Muscle layer of duodenum (tissue), 2 donors: Measurements from ENCODE around the gene PXMP4.

Experiments
- H3K27ac ChIP-seq: one replicate; pipeline ENCODE4 v1.7.0; 2013; ENCODE audit warnings: mild to moderate bottlenecking, low read length
- H3K27me3 ChIP-seq: one replicate; pipeline ENCODE4 v1.7.0; 2013; ENCODE audit warnings: low read depth, mild to moderate bottlenecking, control low read depth, low read length
- H3K36me3 ChIP-seq, 2 donors: one replicate each; pipeline ENCODE4 v1.7.0; 2013; ENCODE audit warnings: low read length in 2 of 2, control low read depth in 1 of 2, mild to moderate bottlenecking in 1 of 2; ENCODE audit not compliant: insufficient read depth in 2 of 2, control insufficient read depth in 1 of 2
- H3K4me1 ChIP-seq, 2 donors: one replicate each; pipeline ENCODE4 v1.7.0; 2013; ENCODE audit warnings: low read length in 2 of 2, mild to moderate bottlenecking in 2 of 2, control low read depth in 1 of 2, moderate library complexity in 1 of 2; ENCODE audit not compliant: insufficient read depth in 2 of 2, control insufficient read depth in 1 of 2
- H3K4me3 ChIP-seq, 2 donors: one replicate each; pipeline ENCODE4 v1.7.0; 2013; ENCODE audit warnings: low read length in 2 of 2, low read depth in 1 of 2, mild to moderate bottlenecking in 1 of 2
- H3K9me3 ChIP-seq, 2 donors: one replicate each; pipeline ENCODE4 v1.7.0; 2013; ENCODE audit warnings: low read length in 2 of 2, control low read depth in 1 of 2, mild to moderate bottlenecking in 1 of 2; ENCODE audit not compliant: control insufficient read depth in 1 of 2
- donor health status: healthy.

PXMP4 gene

DNA sequence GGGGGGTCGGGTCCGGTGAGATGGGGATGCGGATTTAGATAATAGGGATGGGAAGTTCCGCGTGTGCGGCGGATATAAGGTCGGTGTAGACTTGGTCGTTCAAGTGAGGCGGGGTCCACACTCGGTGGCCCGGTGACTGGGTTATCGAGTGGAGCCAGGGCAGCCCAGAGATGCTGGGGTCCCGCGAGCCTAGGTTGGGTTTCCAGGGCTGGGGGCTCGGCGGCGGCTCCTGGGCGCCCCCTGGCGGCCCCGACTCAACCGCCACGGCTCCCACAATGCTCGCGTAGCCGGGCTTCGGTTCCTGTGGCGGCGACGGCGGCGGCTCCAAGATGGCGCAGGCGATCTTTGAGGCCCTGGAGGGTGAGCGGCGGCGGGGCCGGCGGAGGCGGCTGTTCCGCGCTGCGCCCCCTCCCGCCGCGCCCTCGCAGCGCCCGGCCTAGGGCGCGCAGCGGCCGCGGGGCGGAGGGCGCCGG is 11.6 kb upstream of the PXMP4 start, which contains the start of gene ZNF341:
Gene ZNF341, plus strand, starts transcription at position 304 of the 473 bp plus-strand sequence. Its CDS starts 26 bp downstream, at position 330.
- H3K27ac ChIP-seq: peak within 1 kb of the TSS; percentile 79
- peaks cover 8 to 18% of the 10 kb centered on the region in 2 donors for H3K4me1 ChIP-seq
- peaks cover 0 to 5% of the 10 kb centered on the region in 2 donors for H3K36me3 ChIP-seq
- peak within 1 kb of the TSS; percentile 66 to 74 for H3K4me3 ChIP-seq
- H3K27me3 ChIP-seq: no peaks in the 10 kb centered on the region
- H3K9me3 ChIP-seq: peaks cover 0 to 11% of the 10 kb centered on the region in 2 donors

DNA sequence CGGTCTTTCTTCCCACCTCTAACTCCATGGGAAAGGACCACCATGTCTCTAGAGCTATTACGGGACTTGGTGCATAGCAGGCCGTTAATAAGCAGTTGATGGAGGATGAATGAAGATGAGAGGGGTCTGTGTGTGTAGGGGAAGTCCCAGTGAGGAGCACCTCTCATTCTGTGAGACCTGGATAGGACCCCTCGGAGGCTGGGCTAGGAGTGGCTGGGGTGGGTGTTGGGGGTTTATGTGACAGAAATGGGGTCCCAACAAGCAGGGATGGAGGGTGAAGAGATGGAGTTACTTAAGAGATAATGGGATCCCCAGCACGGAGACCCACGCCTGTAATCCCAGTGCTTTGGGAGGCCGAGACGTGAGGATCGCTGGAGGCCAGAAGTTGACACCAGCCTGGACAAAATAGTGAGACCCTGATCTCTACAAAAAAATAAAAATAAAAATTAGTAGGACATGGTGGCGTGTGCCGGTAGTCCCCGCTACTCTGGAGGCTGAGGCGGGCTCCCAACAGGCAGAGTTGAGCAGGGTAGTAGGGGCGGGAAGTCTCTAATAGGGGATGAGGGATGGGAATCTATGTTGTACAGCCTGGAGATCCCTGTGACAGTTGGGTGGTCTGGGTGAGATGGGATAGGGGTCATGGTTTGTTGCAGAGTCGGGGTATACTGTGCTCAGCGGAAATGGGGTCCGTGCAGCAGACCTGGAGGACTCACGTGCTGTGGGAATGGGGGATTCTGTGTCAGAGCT is 11.0 kb upstream of the PXMP4 start:
- Histone ChIP-seq H3K4me1 (peaks cover 8 to 18% of the 10 kb centered on the region in 2 donors), H3K36me3 (no peaks in the 10 kb centered on the region), H3K4me3 (peak overlapping the region; percentile 48 to 64), H3K27me3 (no peaks in the 10 kb centered on the region), H3K9me3 (peaks cover 0 to 6% of the 10 kb centered on the region in 2 donors), H3K27ac (peak overlapping the region; percentile 79)

- no peak overlapping the region for H3K27ac ChIP-seq
- H3K27me3 ChIP-seq: no peaks in the 10 kb centered on the region
- peaks cover 7 to 17% of the 10 kb centered on the region in 2 donors for H3K4me1 ChIP-seq
- no peaks in the 10 kb centered on the region for H3K9me3 ChIP-seq
- no peak overlapping the region for H3K4me3 ChIP-seq
- H3K36me3 ChIP-seq: no peaks in the 10 kb centered on the region
Measured at GRCh38 chr20:33729101-33729500, 9.0 kb upstream of the PXMP4 start.

DNA sequence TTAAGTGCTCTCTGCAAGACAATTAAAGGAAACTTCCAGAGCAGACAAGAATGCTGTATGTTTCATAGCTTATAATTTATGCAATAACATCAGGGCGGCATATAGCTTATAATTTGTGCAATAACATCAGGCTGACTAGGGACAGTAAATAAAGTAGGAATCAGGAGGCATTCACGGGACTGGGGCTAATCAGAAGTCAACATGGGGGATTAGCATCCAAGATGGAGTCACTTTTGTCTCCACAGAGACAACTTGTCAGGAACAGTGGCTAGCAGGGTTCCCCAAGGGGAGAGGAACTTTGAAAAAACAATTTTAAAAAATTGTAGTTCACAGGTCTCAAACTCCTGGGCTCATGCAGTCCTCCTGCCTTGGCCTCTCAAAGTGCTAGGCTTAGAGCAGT is 8.4 kb upstream of the PXMP4 start:
- Histone ChIP-seq H3K27ac (no peak overlapping the region), H3K9me3 (no peaks in the 10 kb centered on the region), H3K27me3 (no peaks in the 10 kb centered on the region), H3K36me3 (no peaks in the 10 kb centered on the region), H3K4me3 (no peak overlapping the region), H3K4me1 (peaks cover under 1 to 11% of the 10 kb centered on the region in 2 donors)

DNA sequence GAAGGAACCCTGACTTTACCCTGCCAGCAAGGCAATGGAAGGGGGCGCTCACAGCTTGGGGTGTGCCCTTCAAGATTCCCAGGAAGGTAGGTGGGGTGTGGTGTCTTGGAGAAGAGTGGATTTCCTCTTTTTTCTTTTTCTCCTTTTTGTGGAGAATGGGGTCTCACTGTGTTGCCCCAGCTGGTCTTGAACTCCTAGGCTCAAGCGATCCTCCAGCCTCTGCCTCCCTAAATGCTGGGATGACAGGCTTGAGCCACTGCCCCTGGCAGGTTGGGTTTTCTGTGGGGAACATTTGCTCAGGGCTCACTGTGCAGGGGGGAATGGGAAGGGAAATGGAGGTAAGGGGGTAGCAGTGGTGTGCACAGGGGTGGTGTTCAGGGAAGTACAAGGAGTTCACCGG is 7.7 kb upstream of the PXMP4 start:
- Histone ChIP-seq H3K36me3 (no peaks in the 10 kb centered on the region), H3K4me1 (peaks cover 0 to 5% of the 10 kb centered on the region in 2 donors), H3K9me3 (no peaks in the 10 kb centered on the region), H3K4me3 (no peak overlapping the region), H3K27me3 (no peaks in the 10 kb centered on the region), H3K27ac (no peak overlapping the region)

DNA sequence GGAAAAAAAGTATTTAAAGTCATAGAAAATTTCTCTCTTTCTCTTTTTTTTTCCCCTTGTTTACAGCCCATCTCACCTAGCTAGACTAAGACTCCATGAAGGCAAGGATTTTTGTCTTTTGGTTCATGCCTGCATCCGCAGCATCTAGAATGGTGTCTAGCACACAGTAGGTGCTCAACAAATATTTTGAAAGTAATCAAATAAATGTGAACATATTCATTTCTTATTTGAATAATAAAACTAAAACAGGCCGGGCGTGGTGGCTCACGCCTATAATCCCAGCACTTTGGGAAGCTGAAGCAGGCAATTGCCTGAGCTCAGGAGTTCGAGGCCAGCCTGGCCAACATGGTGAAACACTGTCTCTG is 7.0 kb upstream of the PXMP4 start:
- Histone ChIP-seq H3K27me3 (no peaks in the 10 kb centered on the region), H3K9me3 (no peaks in the 10 kb centered on the region), H3K36me3 (no peaks in the 10 kb centered on the region), H3K27ac (no peak overlapping the region), H3K4me3 (no peak overlapping the region), H3K4me1 (peaks cover 0 to 5% of the 10 kb centered on the region in 2 donors)

DNA sequence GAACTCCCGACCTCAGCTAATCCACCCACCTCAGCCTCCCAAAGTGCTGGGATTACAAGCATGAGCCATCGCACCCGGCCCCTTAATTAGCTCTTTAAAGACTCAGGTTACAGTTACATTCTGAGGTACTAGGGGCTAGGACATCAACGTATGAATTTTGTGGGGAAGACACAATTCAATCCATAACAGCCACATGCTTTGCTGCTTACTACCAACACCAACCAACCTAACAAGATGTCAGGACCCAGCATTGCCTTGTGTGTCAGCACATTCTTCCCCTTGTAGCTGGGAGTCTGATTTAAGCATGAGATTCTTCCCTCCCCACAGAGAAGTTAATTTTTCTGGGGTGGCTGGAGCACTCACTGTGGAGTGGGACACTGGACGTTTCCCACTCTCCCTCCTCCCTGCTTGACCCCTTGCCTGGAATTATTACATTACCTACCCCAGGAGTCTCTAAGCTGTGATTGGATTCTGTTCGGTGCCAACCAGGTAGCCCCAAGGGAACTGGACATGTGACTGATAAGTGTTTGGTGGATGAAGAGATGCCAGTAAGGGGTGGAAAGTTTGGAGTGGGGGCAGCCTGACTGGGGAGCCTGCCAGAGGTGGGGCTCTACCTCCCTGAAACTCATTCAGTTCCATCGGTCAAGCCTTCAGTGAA is 5.6 kb upstream of the PXMP4 start:
- no peak overlapping the region for H3K27ac ChIP-seq
- H3K36me3 ChIP-seq: no peaks in the 10 kb centered on the region

DNA sequence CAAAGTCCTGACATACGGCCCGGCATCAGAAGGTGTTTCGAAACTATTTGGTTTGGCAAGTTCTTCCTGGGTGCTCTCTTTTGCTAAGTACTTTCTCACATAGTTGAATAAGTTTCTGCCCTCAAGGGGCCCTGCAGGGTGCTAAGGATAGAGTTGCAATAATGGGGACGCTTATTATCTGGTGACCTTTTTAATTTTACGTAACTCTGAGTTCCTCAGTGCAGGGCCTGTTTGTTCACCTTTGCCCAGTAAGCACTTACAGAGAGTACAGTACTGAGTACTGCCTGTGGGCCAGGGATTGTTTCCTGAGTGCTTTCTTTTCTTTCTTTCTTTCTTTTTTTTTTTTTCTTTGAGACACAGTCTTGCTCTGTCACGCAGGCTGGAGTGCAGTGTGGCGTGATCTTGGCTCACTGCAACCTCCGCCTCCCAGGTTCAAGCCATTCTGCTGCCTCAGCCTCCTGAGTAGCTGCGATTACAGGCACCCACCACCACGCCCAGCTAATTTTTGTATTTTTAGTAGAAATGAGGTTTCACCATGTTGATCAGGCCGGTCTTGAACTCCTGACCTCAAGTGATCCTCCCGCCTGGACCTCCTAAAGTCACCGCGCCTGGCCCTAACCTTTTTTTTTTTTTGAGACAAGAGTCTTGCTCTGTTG is 4.5 kb upstream of the PXMP4 start:
- Histone ChIP-seq H3K36me3 (no peaks in the 10 kb centered on the region), H3K27ac (no peak overlapping the region), H3K9me3 (no peaks in the 10 kb centered on the region), H3K27me3 (no peaks in the 10 kb centered on the region), H3K4me3 (no peak overlapping the region), H3K4me1 (peaks cover 2% of the 10 kb centered on the region in 2 donors)

More for the DNA sequence above, 5.6 kb upstream of the PXMP4 start:
- no peaks in the 10 kb centered on the region for H3K4me1 ChIP-seq
- no peaks in the 10 kb centered on the region for H3K27me3 ChIP-seq
- no peak overlapping the region for H3K4me3 ChIP-seq
- no peaks in the 10 kb centered on the region for H3K9me3 ChIP-seq

- no peaks in the 10 kb centered on the region for H3K27me3 ChIP-seq
- no peak overlapping the region for H3K27ac ChIP-seq
- no peak overlapping the region for H3K4me3 ChIP-seq
- no peaks in the 10 kb centered on the region for H3K36me3 ChIP-seq
- H3K9me3 ChIP-seq: no peaks in the 10 kb centered on the region
- H3K4me1 ChIP-seq: peaks cover 7 to 8% of the 10 kb centered on the region in 2 donors
Measured at GRCh38 chr20:33721391-33722140, 1.5 kb upstream of the PXMP4 start.

DNA sequence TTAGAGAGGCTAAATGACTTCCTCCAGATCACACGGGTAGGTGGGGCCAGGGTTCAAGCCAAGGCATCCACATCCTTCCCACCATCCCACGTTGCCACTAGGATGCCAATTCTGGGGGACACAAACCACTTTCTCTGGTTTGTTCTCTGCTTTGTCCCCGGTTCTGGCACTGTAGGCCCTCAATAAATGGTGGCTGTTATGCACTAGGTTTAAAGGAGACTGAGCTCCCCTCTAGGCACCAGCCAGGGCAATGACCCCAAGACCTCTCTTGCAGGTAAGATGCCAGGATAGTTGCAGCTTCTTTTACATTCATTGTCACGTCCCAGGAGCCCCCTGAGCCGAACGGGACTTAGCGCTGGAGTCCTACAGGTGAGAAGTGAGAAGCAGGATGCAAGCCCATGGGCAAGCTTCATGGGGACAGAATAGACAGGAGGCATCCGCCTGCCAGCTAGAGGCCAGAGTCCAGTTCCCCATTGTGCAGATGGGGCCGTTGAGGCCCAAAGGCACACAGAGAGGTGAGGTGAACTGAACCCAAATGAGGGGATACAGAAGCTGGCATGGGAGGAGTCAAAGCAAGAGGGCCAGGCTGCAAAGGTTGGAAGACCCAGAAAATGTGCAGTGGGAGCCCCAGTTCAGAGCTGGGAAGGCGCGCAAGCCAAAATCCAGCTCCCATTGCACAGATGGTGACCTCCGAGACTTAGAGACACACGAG is 677 bp downstream of the PXMP4 start:
- H3K4me1 ChIP-seq: peaks cover 7 to 8% of the 10 kb centered on the region in 2 donors
- peak overlapping the region; percentile 54 for H3K27ac ChIP-seq
- peaks cover 2 to 4% of the 10 kb centered on the region in 2 donors for H3K36me3 ChIP-seq
- H3K9me3 ChIP-seq: no peaks in the 10 kb centered on the region
- H3K27me3 ChIP-seq: no peaks in the 10 kb centered on the region
- H3K4me3 ChIP-seq: peak overlapping the region; percentile 89 to 91
